HG03196 (cell line): ENCODE measurements around the gene ZDHHC8.

Source experiments
- ATAC-seq: cut with Tn5 transposase; IDR thresholded peaks from one replicate; pipeline ENCODE4 v1.9.1; 2021; ENCODE audit not compliant: unreplicated experiment

ZDHHC8 gene

GRCh38 chr22:20113551-20114310 lies 17.9 kb upstream of the ZDHHC8 start:
- no peak for ATAC-seq

DNA sequence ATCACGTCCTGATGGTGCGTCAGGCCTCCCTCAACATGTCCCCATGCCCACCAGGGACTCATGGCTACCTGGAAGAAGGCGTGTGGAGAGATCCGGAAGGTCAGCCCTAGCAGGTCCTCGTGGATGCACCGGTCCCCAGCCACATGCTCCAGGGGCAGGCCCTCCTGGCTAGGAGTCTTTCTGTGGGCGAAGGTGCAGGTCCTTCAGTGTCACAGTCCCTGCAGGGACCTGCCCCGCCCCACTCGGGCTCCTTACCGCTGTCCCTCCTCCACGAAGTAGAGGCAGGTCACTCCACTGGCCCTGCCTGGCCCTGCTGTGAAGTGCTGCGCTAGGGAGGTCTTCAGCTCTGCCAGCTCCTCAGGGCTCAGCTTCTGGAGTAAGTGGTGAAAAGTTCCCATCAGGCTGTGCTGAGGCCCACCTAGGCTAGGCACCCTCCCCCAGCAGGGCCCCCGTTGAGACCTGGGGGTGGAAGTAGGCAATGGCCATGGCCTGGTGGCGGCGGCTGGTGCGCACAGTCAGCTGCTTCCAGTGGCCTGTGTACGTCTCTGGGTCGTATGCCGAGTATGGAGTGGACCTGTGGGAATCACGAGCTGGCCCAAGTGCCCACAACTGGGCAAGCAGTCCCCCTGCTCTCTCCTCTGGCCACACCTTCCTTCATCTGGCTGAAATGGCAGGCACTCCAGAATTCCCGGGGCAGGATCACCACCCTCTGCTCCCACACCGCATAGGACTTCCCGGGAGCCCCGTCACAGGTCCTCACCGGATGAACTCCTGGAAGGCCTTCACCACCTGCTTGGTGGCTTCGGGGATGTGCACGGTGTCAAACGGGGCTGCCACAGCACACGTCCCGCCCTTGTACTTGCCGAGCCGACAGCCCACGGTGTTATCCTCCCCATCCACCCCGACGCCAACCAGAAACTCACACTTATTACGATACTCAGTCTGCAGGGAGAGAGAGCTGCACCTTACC lies 16.8 kb upstream of the ZDHHC8 start:
- no peak for ATAC-seq

GRCh38 chr22:20115691-20116375 lies 15.8 kb upstream of the ZDHHC8 start, which contains the start of gene RANBP1:
Gene RANBP1, plus strand, starts transcription at chr22:20116104. Its CDS starts 81 bp downstream, at chr22:20116185.
- no peak for ATAC-seq

DNA sequence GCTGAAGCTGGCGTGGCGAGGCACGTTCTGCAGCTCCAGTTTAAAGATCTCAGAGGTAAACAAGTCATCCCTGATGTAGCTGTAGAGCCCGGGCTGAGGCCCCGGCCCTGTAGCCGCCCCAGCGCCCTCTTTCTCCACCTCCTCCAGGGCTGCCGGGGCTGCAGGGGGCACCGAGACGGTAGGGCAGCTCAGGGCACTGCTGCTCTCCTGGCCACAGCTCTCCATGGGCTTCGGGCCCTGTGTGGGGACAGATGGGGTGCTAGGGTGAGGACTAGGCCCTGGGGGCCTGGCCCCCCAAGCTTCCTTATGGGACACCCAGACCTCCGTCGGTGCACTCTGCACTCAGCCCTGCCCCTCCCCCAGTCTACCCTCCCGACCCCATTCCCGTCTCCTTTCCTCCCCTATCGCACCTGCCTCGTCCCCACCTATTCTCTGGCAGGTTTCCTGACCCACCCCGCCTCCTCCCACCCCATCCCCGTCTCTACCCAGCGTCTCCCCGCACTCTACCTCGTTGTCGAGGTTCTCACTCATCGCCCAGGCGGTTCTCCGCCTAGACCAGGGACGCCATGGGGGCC lies 15.1 kb upstream of the ZDHHC8 start:
- no peak for ATAC-seq

GRCh38 chr22:20116951-20117632 lies 14.5 kb upstream of the ZDHHC8 start, which contains the start of gene TRMT2A:
Gene TRMT2A, minus strand, starts transcription at chr22:20117226. Its CDS starts 320 bp downstream, at chr22:20116906.
- ATAC-seq: peak; percentile 69

DNA sequence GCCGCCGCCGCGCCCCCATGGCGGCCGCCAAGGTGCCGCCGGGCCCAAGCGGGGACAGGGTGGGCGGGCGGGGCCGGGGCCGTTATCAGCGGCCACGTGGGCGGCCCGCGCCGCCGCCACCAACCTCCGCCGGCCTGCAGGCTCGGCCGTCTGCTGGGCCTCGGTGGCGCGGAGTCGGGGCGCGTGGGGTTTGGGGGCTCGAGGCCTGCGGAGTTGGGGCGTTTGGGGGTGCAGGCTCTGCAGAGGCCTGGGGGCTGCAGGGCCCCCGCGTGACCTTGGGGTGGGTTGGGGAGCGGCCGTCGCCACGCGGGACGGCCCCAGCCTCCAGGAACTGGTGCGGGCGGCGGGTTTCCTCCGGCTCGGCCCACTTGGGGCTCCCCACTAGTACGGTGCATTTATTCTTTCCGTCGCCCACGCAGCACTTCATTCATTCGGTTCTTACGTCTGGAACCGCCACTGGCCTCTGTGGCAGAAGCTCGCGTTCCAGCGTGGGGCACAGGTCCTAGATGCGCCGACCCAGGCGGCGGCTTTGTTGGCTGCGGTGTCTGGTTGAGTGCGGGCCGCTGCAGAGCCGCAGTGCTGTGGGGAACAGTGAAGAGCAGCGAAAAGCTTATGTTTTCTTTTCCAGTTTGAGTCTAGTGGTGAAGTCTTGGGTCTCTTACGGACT lies 13.8 kb upstream of the ZDHHC8 start:
- no peak for ATAC-seq

- ATAC-seq: no peak
These were observed 13.1 kb upstream of the ZDHHC8 start for GRCh38 chr22:20118300-20119020.

- ATAC-seq: no peak
These were observed 9.7 kb upstream of the ZDHHC8 start for GRCh38 chr22:20121856-20122415.

- ATAC-seq: no peak
These were observed 8.1 kb upstream of the ZDHHC8 start for GRCh38 chr22:20123366-20124082.

DNA sequence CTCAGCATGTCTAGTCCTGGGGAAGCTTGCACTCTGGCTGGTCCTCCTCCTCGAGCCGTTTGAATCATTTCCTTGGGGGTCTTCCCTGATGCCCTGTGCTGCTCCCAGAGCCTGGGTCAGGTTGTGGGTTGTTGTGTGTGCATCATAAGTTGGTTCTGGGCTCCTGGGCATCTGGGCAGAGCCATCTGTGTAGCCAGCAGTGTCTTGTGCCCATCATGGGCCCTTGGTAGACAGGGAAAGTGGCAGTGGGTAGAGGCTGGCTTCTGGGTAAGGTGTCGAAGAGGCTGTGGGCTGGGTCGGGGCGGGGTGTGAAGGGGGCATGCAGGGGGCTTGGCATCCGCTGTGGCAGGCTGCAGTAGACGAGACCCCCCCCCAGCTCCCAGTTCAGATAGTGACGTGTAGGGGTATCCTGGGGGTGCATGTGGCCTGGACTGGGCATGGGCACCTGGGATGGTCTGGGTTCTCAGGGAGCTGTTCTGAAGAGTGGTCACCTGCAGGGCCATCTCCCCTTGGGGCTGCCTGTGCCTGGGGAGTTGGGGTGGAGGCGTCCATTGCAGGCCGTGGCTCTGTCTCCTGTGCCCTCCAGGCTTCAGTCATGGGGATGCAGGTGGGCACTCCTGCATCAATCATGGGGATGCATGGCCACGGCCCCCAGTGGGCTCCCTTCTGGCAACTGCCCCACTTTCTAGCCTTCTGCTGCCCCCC lies 7.4 kb upstream of the ZDHHC8 start:
- ATAC-seq: no peak

DNA sequence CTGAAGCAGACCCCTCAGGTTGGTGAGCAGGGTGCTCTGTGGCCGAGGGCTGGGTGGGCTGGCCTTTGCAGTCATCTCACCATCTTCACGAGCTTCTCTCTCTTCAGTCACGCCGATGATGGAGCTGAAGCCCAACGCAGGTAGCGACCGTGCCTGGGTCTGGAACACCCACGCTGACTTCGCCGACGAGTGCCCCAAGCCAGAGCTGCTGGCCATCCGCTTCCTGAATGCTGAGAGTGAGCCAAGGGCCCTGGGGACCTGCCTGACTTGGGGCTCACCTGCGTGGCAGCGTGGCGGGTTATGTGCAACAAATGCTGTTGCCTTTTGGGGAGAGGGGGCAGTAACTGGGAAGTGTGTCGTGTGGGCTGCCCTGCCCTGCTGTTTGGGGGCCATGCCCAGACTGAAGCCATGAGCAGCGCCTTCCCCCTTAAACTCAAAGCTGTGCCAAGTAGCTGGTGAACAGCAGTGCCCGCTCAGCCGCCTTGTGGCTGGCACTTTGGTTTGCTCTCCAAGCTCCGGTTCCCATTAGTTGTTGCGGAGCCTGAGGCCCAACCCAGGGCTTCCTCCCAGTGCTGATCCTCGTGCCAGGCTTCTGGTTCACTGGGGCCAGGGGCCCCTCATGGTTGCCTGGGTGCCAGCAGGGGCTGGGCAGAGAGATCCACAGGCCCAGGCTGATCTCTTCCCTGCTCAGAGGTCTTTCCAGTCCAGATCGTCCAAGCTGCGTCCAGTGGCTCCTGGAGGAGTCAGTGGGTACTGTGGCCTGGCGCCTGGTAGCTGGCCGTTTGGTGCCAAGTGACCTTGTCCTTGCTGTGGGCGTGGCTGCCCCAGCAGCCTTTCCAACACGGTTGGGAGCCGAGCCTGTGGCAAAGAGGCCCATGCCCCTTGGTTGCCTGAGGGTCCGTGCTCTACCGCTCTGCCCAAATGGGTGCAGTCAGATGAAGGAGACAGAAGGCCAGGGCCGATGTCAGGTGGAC lies 6.1 kb upstream of the ZDHHC8 start:
- no peak for ATAC-seq

DNA sequence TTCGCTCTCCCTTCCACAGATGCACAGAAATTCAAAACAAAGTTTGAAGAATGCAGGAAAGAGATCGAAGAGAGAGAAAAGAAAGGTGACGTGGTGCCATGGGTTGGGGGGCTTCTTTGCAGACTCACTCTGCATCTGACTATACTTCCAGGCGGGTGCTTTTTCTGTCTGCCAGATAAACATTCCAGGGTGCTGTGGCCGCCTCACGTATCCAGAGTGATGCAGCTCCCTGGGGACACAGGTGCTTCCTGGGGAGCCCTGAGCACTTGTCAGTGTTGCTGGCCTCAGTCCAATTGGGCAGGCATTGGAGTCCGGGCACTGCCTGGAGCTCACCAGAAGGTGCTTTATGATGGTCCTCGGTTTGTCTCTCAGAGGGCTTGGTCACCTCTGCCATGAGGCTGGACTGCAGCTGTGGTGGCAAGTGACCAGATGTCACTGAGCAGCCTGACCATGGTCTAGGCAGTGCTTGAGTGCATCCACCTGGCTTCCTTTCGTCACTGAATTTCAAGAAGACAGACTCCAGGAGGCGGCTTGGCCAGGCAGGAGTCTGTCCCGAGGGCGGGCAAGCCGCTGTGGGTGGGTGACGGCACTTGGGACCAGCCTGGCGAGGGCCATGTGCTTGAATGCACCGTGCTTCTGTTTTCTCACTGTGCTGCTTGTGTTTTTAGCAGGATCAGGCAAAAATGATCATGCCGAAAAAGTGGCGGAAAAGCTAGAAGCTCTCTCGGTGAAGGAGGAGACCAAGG lies 5.1 kb upstream of the ZDHHC8 start:
- ATAC-seq: no peak

- no peak for ATAC-seq
These were observed 4.2 kb upstream of the ZDHHC8 start for GRCh38 chr22:20127318-20127868.

- ATAC-seq: no peak
These were observed 3.6 kb upstream of the ZDHHC8 start for GRCh38 chr22:20127869-20128618.

DNA sequence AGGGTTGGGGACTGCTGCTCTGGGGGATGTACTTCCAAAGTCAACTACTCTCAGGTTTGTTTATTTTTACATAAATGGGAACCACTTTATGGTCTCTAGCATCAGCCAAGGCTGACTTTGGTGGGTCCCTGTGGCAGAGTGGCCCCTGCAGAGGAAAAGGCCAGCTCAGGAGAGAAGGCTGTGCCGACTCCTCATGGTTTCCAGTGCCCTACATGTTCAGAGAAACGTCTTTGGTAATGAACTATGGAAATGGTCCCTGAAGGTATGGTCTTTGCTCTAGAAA lies 3.0 kb upstream of the ZDHHC8 start:
- no peak for ATAC-seq
